ENCODE results near the gene COX10.

Gene COX10

GRCh38 chr17:14245002-14245401, 175.7 kb downstream of the COX10 start:
- FAIRE-seq = no peak

GRCh38 chr17:14245629-14246028, 176.3 kb downstream of the COX10 start:
- DNase-seq (ENCODE audit: insufficient read length, low spot score) = no peak
- FAIRE-seq = no peak
- no peak for TF ChIP-seq SPI1 (IDR thresholded peaks at IDR 0.05; ENCODE audit: low read depth, low read length)
- TF ChIP-seq TAF1 (IDR thresholded peaks at IDR 0.05; ENCODE audit: low read depth, low read length) = no peak
- TF ChIP-seq POLR2AphosphoS5 (IDR thresholded peaks at IDR 0.05; ENCODE audit: low read depth, low read length) = no peak
- TF ChIP-seq PAX5 (IDR thresholded peaks at IDR 0.05; ENCODE audit: insufficient read depth, low read length, severe bottlenecking) = no peak
- TF ChIP-seq POLR2A (IDR thresholded peaks at IDR 0.05; ENCODE audit: low read depth, low read length) = no peak
- TF ChIP-seq POU2F2 (IDR thresholded peaks at IDR 0.05; ENCODE audit: low read depth, low read length) = no peak

More at GRCh38 chr17:14245002-14245401, 175.7 kb downstream of the COX10 start:
- no peak for TF ChIP-seq POU2F2 (IDR thresholded peaks at IDR 0.05; ENCODE audit: low read depth, low read length)
- no peak for TF ChIP-seq POLR2AphosphoS5 (IDR thresholded peaks at IDR 0.05; ENCODE audit: low read depth, low read length)
- TF ChIP-seq POLR2A (IDR thresholded peaks at IDR 0.05; ENCODE audit: low read depth, low read length) = no peak
- TF ChIP-seq PAX5 (IDR thresholded peaks at IDR 0.05; ENCODE audit: insufficient read depth, low read length, severe bottlenecking) = no peak
- TF ChIP-seq TAF1 (IDR thresholded peaks at IDR 0.05; ENCODE audit: low read depth, low read length) = no peak
- no peak for TF ChIP-seq SPI1 (IDR thresholded peaks at IDR 0.05; ENCODE audit: low read depth, low read length)
- no peak for DNase-seq (ENCODE audit: insufficient read length, low spot score)

Measured in GM12891 (cell line).